ENCODE results near the gene MAN1A1.
"Not testable (repeated sequence)": the region's sequence is repeated elsewhere in the genome, so short reads cannot be mapped to it uniquely, and the experiment has no call there.

MAN1A1 gene

GRCh38 chr6:119176445-119176844 is 173.1 kb downstream of the MAN1A1 start:
- TF ChIP-seq POLR2A (IDR thresholded peaks at IDR 0.05; ENCODE audit: low read depth, low read length), result no peak
- FAIRE-seq, result no peak

GRCh38 chr6:119174879-119175817 is 174.4 kb downstream of the MAN1A1 start:
- FAIRE-seq, result no peak
- no peak for DNase-seq (ENCODE audit: insufficient read length, low spot score)
- no peak for TF ChIP-seq POLR2A (IDR thresholded peaks at IDR 0.05; ENCODE audit: low read depth, low read length)

More at GRCh38 chr6:119176445-119176844, 173.1 kb downstream of the MAN1A1 start:
- no peak for DNase-seq (ENCODE audit: insufficient read length, low spot score)

GRCh38 chr6:119174085-119174445 is 175.5 kb downstream of the MAN1A1 start:
- no peak for TF ChIP-seq POLR2A (IDR thresholded peaks at IDR 0.05; ENCODE audit: low read depth, low read length)
- DNase-seq (ENCODE audit: insufficient read length, low spot score) (no peak), FAIRE-seq (no peak)

GRCh38 chr6:119173249-119174084 is 176.1 kb downstream of the MAN1A1 start:
- TF ChIP-seq POLR2A (IDR thresholded peaks at IDR 0.05; ENCODE audit: low read depth, low read length), result no peak
- FAIRE-seq (no peak), DNase-seq (ENCODE audit: insufficient read length, low spot score) (no peak)

- FAIRE-seq (no peak), DNase-seq (ENCODE audit: insufficient read length, low spot score) (no peak)
- no peak for TF ChIP-seq POLR2A (IDR thresholded peaks at IDR 0.05; ENCODE audit: low read depth, low read length)
Measured at GRCh38 chr6:119172824-119173223, 176.7 kb downstream of the MAN1A1 start.

GRCh38 chr6:119171864-119172588 is 177.5 kb downstream of the MAN1A1 start:
- no peak for DNase-seq (ENCODE audit: insufficient read length, low spot score)
- no peak for TF ChIP-seq POLR2A (IDR thresholded peaks at IDR 0.05; ENCODE audit: low read depth, low read length)
- no peak for FAIRE-seq

DNA sequence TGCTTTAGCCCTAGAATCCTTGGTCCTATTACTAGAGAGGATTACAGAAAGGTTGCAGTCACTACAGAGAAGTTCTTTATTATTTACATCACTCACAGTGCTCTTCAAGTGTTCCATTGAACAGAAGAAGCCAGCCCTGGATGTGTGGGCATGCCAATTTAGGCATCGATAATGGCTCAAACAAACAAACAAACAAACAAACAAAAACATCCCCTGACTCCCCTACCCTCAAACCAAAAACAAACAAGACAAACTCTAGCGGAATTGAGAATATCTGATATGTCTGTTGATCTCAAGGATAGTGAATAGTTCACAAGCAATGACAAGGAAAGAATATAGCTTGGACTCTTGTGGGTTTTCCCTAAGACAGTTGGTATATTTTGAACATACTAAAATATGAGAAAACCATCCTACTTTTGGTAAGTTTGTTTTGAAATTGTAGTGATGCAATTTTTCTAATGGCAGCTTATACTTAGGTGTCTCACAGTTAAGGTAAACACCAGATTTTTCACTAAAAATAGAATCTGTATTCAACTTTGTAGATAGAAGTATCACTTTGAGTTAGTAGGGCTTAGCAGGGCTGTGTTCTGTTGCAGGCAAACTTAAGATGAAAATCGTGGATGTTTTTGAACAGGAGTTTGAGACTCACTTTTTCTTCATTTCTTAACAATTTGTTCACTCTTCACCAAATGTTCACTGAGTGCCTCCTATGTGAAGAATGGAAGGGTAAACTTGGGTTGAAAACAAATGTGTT is 178.3 kb downstream of the MAN1A1 start:
- FAIRE-seq (no peak), DNase-seq (ENCODE audit: insufficient read length, low spot score) (no peak)
- no peak for TF ChIP-seq POLR2A (IDR thresholded peaks at IDR 0.05; ENCODE audit: low read depth, low read length)

GRCh38 chr6:119170447-119171087 is 179.0 kb downstream of the MAN1A1 start:
- TF ChIP-seq POLR2A (IDR thresholded peaks at IDR 0.05; ENCODE audit: low read depth, low read length), result no peak
- DNase-seq (ENCODE audit: insufficient read length, low spot score) (no peak), FAIRE-seq (no peak)

DNA sequence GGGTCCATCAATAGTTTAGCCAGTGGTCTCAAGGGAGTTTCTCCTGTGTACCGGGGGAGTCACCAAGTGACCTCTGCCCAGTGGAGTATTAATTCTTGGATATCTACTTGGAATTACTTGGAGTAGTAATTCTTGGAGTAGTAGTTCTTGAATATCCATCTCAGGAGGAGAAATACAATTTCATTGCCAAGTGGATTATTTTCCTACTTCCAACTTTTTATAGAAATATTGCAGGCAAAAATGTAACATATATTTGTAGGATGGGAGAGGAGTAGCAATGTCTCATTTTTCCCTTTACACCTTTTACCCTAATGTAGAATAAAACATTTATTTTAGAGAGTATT is 179.5 kb downstream of the MAN1A1 start:
- FAIRE-seq (no peak), DNase-seq (ENCODE audit: insufficient read length, low spot score) (no peak)
- no peak for TF ChIP-seq POLR2A (IDR thresholded peaks at IDR 0.05; ENCODE audit: low read depth, low read length)

DNA sequence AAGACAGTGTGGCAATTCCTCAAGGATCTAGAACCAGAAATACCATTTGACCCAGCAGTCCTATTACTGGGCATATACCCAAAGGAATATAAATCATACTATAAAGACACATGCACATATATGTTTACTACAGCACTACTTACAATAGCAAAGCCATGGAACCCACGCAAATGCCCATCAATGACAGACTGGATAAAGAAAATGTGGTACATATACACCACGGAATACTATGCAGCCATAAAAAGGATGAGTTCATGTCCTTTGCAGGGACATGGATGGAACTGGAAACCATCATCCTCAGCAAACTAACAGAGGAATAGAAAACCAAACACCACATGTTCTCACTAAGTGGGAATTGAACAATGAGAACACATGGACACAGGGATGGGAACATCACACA is 180.2 kb downstream of the MAN1A1 start:
- DNase-seq (ENCODE audit: insufficient read length, low spot score); FAIRE-seq: not testable (repeated sequence)

- DNase-seq (ENCODE audit: insufficient read length, low spot score), result no peak
- FAIRE-seq, result no peak
Measured at GRCh38 chr6:119166024-119166784, 183.4 kb downstream of the MAN1A1 start.

GRCh38 chr6:119163006-119163405 is 186.6 kb downstream of the MAN1A1 start:
- DNase-seq (ENCODE audit: insufficient read length, low spot score) (no peak), FAIRE-seq (no peak)
- no peak for TF ChIP-seq POLR2A (IDR thresholded peaks at IDR 0.05; ENCODE audit: low read depth, low read length)

More at GRCh38 chr6:119166024-119166784, 183.4 kb downstream of the MAN1A1 start:
- no peak for TF ChIP-seq POLR2A (IDR thresholded peaks at IDR 0.05; ENCODE audit: low read depth, low read length)

Measured in H54 (cell line).